OCI-LY1 (cell line): ENCODE data around the gene CLCA4.

ENCODE experiments used
- H2AFZ ChIP-seq: fragments of 200-600 bp; sonication (generic), shearing (Covaris generic); 2 replicates; pipeline ENCODE4 v1.6.0; 2014; ENCODE audit warnings: antibody characterized with exemption, mild to moderate bottlenecking, low read length
- H3F3A ChIP-seq: fragments of 200-600 bp; sonication (generic), shearing (Covaris generic); 2 replicates; pipeline ENCODE4 v1.6.0; 2014; ENCODE audit warnings: mild to moderate bottlenecking, antibody characterized with exemption, low read length, moderate library complexity; ENCODE audit not compliant: insufficient read depth
- H3K27ac ChIP-seq: fragments of 200-600 bp; sonication (generic); 2 replicates; pipeline ENCODE4 v1.5.1; 2014; ENCODE audit warnings: low read length, mixed run types, mild to moderate bottlenecking, low read depth; ENCODE audit not compliant: poor library complexity, severe bottlenecking
- H3K27me3 ChIP-seq: fragments of 200-600 bp; sonication (generic); 2 replicates; pipeline ENCODE4 v1.6.0; 2014; ENCODE audit warnings: antibody characterized with exemption, mild to moderate bottlenecking, low read length, moderate library complexity; ENCODE audit not compliant: insufficient read depth
- H3K36me3 ChIP-seq: fragments of 200-600 bp; sonication (generic); 2 replicates; pipeline ENCODE4 v1.6.1; 2014; ENCODE audit warnings: mild to moderate bottlenecking, antibody characterized with exemption, low read length, moderate library complexity, mixed read lengths; ENCODE audit not compliant: insufficient read depth
- H3K4me1 ChIP-seq: fragments of 200-600 bp; sonication (generic); 2 replicates; pipeline ENCODE4 v1.5.1; 2014; ENCODE audit warnings: mild to moderate bottlenecking, low read length, moderate library complexity; ENCODE audit not compliant: insufficient read depth, severe bottlenecking
- H3K4me2 ChIP-seq: fragments of 200-600 bp; sonication (generic), shearing (Covaris generic); 2 replicates; pipeline ENCODE4 v1.6.1; 2014; ENCODE audit warnings: low read length
- H3K4me3 ChIP-seq: fragments of 200-600 bp; sonication (generic); 2 replicates; pipeline ENCODE4 v1.5.1; 2014; ENCODE audit warnings: low read length, low read depth, mild to moderate bottlenecking, mixed read lengths; ENCODE audit not compliant: poor library complexity, severe bottlenecking
- H3K79me2 ChIP-seq: fragments of 200-600 bp; shearing (Covaris generic); 2 replicates; pipeline ENCODE4 v1.6.1; 2016; ENCODE audit warnings: mixed run types, low read length, mixed read lengths; ENCODE audit not compliant: insufficient read depth
- H3K9ac ChIP-seq: fragments of 200-600 bp; sonication (generic), shearing (Covaris generic); 2 replicates; pipeline ENCODE4 v1.6.1; 2014; ENCODE audit warnings: mild to moderate bottlenecking, low read length, mixed read lengths
- H3K9me2 ChIP-seq: fragments of 200-600 bp; sonication (generic), shearing (Covaris generic); 2 replicates; pipeline ENCODE4 v1.6.1; 2014; ENCODE audit warnings: low read depth, mild to moderate bottlenecking, low read length, mixed read lengths
- H3K9me3 ChIP-seq: fragments of 200-600 bp; shearing (Covaris generic); 2 replicates; pipeline ENCODE4 v1.6.1; 2014; ENCODE audit warnings: low read length, mixed read lengths
- H4K20me1 ChIP-seq: fragments of 200-600 bp; sonication (generic), shearing (Covaris generic); 2 replicates; pipeline ENCODE4 v1.6.0; 2016; ENCODE audit warnings: mild to moderate bottlenecking, low read length; ENCODE audit not compliant: insufficient read depth
- CTCF ChIP-seq: fragments of 200-600 bp; sonication (generic), shearing (Covaris generic); IDR thresholded peaks from 2 replicates; pipeline ENCODE4 v1.5.1; 2017; ENCODE audit warnings: mild to moderate bottlenecking, antibody characterized with exemption, low read length, moderate library complexity, mixed read lengths
- EZH2 ChIP-seq: fragments of 200-600 bp; sonication (generic), shearing (Covaris generic); IDR thresholded peaks from 2 replicates; pipeline ENCODE4 v1.8.0; 2017; ENCODE audit warnings: borderline replicate concordance, mixed run types, mild to moderate bottlenecking, antibody characterized with exemption, low read length, moderate library complexity, mixed read lengths

The CLCA4 gene

DNA sequence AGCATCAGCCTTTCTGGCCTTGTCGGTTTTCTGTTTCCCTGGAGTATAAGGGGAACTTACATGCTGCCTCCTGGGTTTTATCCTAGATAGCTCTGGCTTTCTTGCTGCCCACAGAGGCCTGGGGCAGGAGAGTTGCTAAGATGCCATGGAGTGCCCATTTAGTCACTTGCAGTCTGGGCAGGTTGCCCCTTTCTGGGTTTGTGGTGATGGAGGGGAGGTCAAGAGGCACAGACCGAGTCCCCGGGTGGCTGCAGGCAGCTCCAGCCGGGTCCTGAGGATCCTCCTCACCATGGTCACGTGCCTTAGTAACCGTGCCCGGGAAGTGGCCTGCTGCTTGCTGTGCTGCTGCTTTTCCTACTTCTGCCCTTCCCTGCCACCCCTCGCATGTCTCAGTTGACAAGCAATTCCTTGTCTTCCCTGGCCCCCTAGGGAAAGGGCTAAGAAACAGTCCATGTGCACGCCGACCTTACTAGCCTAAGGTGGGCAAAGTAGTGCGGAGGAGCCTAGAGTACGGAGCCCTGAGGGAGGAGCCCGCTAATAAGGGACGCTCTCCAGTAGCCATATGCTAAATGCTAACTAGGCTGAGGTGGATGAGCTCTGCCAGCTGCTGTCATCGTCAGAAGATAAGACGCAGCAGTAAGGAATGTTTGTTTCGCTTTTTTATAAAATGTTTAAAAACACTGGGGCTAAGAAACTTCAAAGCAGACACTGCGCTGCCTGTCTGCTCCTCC lies 43.3 kb upstream of the CLCA4 start:
- H3K9me3 ChIP-seq: no peaks in the 10 kb centered on the region
- H2AFZ ChIP-seq: no peak overlapping the region
- no peaks in the 10 kb centered on the region for H3K36me3 ChIP-seq
- no peaks in the 10 kb centered on the region for H3K4me1 ChIP-seq
- no peaks in the 10 kb centered on the region for H4K20me1 ChIP-seq
- H3K9ac ChIP-seq: no peak overlapping the region
- H3K4me2 ChIP-seq: no peak overlapping the region
- H3K9me2 ChIP-seq: no peaks in the 10 kb centered on the region
- no peak overlapping the region for H3K4me3 ChIP-seq
- H3K79me2 ChIP-seq: no peaks in the 10 kb centered on the region
- no peaks in the 10 kb centered on the region for H3F3A ChIP-seq
- no peak for TF ChIP-seq CTCF
- no peak for TF ChIP-seq EZH2
- no peak overlapping the region for H3K27ac ChIP-seq
- H3K27me3 ChIP-seq: no peaks in the 10 kb centered on the region

DNA sequence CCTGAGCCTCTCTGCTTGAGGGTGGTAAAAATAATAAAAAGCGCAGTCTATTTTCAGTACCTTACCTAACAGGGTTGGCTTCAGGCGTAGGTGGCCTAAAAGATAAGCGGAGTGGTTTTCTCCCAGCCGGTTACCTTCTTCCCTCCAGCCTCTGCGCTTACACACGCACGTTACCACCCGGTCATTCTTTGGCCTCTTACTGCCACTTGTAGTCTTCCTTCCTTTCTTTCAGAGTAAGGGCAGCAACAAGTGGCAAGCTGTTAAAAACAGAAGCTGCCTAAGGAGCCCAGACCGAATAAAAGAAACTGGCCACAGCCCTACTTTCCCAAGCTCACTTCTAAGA lies 42.8 kb upstream of the CLCA4 start:
- no peaks in the 10 kb centered on the region for H3F3A ChIP-seq
- H3K9ac ChIP-seq: no peak overlapping the region
- H2AFZ ChIP-seq: no peak overlapping the region
- H3K36me3 ChIP-seq: no peaks in the 10 kb centered on the region
- H4K20me1 ChIP-seq: no peaks in the 10 kb centered on the region
- H3K4me2 ChIP-seq: no peak overlapping the region
- H3K9me3 ChIP-seq: no peaks in the 10 kb centered on the region
- TF ChIP-seq EZH2 (no peak), CTCF (no peak)
- no peaks in the 10 kb centered on the region for H3K4me1 ChIP-seq
- no peaks in the 10 kb centered on the region for H3K9me2 ChIP-seq
- no peaks in the 10 kb centered on the region for H3K27me3 ChIP-seq
- no peak overlapping the region for H3K4me3 ChIP-seq
- no peaks in the 10 kb centered on the region for H3K79me2 ChIP-seq
- no peak overlapping the region for H3K27ac ChIP-seq

- no peaks in the 10 kb centered on the region for H3K9me3 ChIP-seq
- no peaks in the 10 kb centered on the region for H3K4me1 ChIP-seq
- no peaks in the 10 kb centered on the region for H3K36me3 ChIP-seq
- no peak overlapping the region for H3K4me2 ChIP-seq
- no peaks in the 10 kb centered on the region for H3K79me2 ChIP-seq
- H3K27me3 ChIP-seq: no peaks in the 10 kb centered on the region
- no peaks in the 10 kb centered on the region for H3K9me2 ChIP-seq
- H3F3A ChIP-seq: no peaks in the 10 kb centered on the region
- H4K20me1 ChIP-seq: no peaks in the 10 kb centered on the region
- no peak overlapping the region for H3K9ac ChIP-seq
- H3K4me3 ChIP-seq: no peak overlapping the region
- H3K27ac ChIP-seq: no peak overlapping the region
- TF ChIP-seq EZH2 (no peak), CTCF (no peak)
- no peak overlapping the region for H2AFZ ChIP-seq
These were observed 41.8 kb upstream of the CLCA4 start for GRCh38 chr1:86504895-86505563.
